GM18870 (cell line): ENCODE measurements around the gene RNF149.
"Not testable (repeated sequence)": the region's sequence is repeated elsewhere in the genome, so short reads cannot be mapped to it uniquely, and the experiment has no call there.

Experiments
- ATAC-seq: cut with Tn5 transposase; IDR thresholded peaks from one replicate; pipeline ENCODE4 v1.9.1; 2021; ENCODE audit warnings: moderate library complexity; ENCODE audit not compliant: unreplicated experiment

The RNF149 gene, protein sequence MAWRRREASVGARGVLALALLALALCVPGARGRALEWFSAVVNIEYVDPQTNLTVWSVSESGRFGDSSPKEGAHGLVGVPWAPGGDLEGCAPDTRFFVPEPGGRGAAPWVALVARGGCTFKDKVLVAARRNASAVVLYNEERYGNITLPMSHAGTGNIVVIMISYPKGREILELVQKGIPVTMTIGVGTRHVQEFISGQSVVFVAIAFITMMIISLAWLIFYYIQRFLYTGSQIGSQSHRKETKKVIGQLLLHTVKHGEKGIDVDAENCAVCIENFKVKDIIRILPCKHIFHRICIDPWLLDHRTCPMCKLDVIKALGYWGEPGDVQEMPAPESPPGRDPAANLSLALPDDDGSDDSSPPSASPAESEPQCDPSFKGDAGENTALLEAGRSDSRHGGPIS

DNA sequence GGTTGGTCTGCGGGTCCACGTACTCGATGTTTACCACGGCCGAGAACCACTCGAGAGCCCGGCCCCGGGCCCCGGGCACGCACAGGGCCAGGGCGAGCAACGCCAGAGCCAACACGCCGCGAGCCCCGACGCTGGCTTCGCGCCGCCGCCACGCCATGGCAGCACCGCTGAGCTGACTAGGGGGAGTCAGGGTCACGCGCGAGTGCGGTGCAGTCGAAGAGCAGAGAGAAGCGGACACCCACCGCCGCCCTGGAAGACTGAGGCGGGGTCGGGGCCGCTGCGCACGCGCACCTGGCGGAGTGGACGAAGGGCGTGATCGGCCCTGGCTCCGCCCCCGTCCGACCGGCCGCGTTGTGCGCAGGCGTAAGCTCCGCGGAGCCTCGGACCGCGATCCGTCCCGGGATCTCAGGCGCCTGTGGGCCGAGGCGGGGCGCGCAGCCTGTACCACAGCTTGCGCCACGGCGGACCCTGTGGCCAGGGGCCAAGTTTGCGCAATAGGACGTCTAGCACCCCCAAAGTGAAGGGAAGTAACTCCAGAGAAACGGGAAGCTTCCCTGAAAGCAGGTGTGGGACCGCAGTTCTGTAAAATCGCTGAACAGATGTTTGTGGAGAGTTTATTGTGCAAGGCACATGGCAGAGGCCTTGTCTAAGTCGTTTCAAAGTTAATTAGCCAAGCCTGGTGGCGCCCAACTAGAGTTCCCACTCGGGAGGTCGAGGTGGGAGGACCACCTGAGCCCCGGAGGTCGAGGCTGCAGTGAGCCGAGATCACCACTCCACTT lies at the start of gene RNF149:
Gene RNF149, minus strand, starts transcription at position 270 of the 779 bp plus-strand sequence. Its CDS starts 113 bp downstream, at position 157.
- peak; percentile 30 for ATAC-seq

DNA sequence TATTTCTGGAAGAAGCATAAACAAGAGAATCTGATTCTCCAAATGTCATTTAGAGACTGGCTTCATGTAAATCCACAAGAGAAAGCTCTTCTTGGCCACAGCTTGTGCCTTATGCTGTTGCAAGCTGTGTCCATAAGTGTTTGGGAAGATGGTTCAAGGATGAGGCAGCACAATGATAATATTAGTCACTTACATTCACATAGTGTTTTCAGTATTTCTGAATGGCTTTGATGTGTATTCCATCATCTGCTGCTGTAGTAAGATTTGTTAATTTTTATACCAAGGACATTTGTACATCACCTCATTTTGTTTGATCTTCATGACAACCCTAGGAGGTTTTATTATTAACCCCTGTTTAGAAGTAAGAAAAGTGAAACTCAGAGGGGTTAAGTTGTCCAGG lies 48.9 kb upstream of the RNF149 start:
- no peak for ATAC-seq

DNA sequence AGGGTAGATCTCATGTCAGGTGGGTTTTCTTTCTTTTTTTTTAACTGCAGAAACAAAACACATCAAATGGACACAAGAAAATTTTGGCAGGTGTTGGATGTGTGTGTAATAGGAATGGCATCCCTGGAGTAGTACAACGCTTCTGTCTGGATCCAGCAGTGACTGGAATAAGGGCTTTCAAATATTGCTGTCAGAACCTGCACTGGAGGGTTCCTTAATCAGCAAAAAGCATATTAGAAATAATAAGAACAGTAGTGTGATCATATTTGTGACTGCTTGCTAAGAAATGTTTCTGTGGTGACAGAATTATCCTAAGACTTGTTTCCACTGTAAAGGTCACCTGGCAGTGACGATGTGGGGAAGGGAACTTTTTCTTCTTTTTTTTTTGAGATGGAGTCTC lies 48.0 kb upstream of the RNF149 start:
- ATAC-seq = no peak

DNA sequence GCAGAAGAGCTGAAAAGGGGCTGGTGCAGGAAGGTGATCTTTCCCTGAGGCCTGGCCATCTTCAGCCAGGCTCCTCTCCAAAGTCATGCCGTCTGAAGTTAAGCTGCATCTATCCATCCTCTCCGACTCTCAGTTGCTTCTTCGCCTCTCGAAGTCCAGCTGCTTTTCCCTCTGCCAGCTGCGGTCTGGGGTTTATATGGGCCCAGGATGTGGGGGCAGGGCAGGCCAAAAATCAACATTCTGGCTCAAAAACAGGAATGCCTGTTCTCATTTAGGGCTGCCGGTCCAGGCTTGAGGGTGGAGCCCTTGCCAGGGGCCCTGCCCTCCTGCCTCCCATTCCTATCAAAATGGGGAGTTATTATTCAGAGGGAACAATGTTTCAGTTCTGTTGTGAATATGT lies 47.6 kb upstream of the RNF149 start:
- no peak for ATAC-seq

DNA sequence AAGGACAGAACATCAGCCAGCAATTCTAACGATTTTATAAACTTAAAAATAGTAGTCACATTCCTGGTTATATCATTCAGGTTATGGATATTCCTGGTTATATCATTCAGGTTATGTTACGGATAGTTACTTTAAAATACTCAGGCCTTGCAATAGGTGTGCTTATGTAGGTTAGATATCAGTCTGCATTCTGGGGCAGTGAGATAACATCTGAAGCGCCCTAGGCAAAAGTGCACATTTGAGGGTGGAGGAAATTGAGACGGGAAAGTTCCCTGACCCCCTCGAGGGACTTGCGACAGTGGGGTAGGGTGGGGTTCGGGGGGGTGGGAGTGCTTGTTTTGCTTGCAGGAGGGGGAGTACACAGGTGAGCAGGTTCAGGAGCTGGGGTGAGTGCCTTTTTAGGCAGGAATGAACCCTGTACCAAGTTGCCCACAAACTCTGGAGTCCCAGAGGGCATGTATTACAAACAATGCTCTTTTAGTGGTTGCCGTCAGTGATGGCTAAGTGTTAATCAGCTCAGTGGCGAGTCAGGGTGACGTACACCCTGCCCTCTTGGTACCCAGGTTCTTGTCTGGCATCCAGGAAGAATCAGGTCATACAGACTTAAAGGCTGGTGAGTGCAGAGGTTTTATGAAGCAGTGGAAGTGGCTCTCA lies 47.0 kb upstream of the RNF149 start:
- no peak for ATAC-seq

DNA sequence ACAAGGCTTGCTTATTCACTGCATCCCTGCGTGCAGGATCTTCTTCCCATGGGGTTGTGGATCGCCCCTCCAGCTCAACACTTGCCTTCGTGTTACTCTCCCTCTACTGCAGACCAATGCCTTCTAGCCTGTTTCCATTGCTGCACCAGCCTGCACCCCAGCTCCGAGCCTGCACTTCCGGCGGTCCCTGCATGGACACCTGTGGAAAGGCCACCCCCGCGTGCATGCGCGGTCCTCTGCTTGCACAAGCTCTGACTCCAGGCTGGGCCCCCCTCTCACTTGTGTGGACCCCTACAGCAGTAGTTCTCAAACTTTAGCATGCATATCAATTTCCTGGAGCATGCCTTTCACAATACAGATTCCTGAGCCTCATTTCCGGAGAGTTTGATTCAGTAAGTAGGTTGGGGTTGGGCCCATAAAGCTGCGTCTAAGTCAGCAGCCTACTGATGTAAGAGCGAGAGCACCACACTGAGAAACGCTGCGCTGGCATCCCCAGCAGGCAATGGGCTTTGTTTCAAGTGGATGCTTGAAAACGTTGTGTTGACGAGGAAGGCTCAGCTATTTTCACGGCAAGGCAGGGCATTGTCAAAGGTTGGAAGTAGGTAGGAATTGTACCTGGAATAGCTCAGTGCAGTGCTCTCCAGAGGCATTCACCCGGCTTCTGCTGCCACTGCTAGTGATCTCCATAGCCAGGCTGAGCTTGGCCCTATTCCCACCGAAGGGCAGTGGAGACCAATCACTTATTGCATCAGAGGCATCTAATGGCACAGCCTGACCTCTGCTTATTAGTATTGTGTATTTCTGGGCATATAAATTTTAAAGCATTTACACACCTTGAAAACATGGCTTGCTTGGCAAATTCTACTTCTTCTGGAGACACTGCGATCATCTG lies 46.2 kb upstream of the RNF149 start:
- no peak for ATAC-seq

DNA sequence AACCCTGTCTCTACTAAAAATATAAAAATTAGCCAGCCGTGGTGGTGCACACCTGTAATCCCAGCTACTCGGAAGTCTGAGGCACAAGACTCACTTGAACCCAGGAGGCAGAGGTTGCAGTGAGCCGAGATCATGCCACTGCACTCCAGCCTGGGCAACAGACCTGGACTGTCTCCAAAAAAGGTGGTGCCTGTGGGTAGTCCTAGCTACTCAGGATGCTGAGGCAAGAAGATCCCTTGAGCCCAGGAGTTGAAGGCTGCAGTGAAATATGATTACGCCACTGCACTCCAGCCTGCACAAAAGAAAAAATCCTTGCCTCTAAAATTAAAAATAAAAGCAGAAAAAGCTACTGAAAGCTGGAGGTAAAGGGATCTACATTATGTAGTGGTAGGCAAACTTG lies 44.1 kb upstream of the RNF149 start:
- not testable (repeated sequence) for ATAC-seq

DNA sequence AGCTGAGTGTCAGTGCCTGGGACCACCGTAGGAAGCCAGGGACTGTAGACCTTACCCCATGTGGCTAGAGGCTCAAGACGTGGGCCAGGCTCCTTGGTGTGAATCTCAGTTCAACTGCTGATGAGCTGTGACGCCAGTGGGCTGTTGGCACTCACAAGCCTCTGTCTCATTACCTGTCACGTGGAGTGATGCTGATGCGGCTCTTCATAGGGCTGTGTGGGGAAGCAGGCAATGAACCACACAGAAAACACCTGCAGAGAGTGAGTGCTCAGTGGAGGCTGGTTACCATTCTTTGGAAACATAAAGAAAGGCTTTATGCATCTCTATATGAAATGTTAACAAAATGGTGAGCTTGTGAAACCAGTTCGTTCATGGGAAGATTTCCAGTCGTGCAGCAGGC lies 42.7 kb upstream of the RNF149 start:
- ATAC-seq = no peak

DNA sequence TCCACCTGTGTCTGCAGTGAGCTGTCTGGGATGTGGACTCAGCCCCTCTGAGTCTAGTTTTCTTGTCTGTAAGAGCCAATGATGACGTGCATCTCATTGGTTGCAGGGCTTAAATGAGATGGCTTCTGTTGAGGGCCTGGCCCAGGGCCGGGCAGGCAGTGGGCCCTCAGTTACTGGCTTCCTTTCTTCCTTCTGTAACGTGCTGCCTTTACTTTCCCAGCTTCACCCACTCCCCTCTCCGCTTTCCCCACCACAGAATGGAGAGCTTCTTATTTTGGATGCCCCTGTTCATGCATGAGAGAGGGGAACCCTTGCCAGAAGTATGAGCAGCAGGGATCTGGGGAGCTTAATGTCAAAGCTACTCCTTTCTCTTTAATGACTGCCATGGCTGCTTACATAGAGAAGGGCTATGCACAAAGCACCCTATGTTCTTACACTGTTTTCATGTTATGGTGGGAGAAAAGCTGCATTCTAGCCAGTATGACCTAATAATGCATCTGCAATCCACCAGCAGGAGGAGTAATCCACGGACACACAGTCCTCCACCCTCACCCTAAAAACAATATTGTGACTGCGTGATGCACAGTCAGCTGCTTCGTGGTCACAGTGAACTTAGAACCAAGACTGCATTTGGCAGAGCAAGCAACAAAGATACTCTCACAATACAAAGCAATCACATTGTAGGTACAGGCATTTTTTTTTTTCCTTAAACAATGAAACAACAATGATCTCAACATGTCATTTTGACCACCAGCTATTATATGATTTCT lies 41.6 kb upstream of the RNF149 start:
- ATAC-seq = no peak

DNA sequence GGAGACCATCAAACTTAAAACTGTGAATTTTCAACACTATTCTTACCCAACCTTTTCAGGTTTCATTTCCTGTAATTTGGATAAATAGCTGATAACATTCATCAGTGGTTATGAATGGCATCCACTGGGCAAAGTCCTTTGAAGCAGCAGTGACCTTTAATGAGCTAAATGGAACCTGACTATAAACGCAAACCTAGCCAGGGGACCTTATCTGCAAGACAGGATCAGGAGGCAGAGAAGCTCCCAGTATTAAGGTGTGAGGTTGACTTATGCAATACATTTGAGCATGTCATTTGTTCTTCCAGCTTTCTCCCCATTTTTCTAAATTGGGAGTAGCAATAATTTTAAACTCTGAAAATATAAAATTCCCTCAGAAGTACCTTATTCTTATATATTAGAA lies 40.4 kb upstream of the RNF149 start:
- ATAC-seq = no peak

DNA sequence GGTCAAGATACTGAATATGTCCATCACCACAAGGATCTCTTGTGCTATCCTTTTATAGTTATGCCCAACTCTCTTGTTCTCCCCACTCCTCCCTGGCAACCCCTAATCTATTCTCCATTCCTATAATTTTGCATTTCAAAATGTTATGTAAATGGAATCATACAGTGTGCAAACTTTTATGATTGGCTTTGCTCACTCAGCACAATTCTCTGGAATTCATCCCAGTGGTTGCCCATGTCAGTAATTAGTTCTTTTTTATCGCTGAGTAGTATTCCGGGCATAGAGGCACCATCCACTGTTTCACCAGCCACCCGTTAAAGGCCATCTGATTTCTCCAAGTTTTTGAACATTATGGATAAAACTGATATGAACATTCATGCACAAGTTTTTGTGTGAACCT lies 38.4 kb upstream of the RNF149 start:
- no peak for ATAC-seq

DNA sequence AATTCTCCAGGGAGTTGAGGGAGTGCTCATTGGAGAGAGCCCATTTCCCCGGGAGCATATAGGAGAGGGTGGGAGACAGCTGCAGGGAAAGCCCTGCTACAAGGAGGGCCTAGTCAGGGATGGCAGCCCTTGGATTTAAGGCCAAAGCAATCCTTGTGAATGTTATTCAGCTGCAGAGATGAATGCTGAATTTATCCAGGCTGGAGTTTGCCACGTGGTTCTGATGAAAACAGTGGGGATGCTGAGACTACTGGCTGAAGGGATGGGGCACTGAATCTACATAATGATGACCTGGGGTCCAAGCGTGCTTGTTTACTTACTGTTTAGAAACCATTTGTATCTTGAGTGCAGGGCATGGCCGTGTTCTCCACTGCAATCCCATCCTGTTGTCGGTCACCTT lies 35.6 kb upstream of the RNF149 start:
- no peak for ATAC-seq

DNA sequence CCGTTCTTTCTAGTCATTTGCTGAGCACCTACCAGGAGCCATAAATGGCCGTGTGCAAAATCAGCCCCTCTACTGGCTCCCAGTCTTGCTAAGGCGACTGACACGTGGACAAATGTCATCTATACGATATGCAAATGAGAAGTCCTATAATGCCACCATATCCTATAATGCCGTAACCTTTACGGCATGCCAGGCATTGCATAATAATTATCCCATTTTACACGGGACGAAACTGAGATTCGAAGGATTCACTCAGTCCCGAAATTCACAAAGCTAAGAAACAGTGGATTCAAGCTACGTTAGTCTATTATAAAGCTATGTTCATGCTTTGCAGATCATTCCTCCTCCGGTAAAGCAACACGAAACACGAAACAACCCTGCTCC lies 34.1 kb upstream of the RNF149 start:
- ATAC-seq = no peak

DNA sequence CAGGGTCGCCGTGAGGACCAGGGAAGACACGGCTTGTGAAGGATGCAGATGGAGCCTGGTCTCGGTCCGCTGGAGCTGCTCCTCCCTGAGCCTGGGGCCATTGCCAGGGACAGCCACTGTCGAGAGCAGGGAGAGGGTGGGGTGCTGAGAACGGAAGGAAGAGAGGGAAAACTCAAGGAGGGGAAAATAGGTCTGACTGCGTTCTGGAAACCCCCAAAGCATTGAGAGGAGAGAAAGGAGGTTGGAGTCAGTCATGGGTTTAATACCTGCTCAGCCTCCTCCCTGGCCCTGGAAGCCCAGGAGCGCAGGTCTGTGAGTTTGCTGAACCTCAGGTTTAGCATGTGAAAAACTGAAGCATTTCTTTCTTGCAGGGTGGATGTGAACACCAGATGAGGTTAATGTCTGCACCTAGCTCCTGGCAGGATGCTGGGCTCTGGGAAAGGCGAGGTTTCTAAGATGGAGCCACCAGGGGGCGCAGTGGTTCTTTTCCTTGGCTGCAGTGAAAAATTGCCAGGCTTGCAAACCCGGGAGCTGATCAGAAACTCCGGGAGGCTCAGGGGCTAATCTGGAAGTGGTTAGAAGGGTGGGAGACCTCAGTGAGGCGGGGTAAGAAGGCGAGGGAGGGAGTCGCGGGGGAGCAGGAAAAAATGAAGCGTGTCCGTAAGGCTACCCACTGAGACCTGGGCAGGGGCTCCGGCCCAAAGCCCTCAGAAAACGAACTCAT lies 33.6 kb upstream of the RNF149 start:
- no peak for ATAC-seq

DNA sequence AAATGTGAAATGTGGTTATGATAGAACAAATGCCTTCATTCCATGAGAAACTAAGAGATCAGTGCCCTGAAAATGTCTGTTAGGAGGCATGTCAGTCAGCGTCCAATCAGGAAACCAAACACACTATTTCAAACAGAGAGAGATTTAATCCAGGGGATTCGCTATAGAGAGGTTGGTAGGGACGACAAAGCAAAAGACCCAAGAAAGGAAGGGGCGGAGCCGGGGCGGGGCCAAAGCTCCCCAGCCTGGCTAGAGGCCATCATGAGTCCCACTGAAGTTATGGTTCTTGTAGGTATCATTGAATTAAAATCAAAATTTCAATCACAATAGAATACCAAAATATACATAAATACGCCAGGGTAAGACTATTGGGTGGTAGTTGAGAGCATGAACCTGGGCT lies 32.9 kb upstream of the RNF149 start:
- ATAC-seq = no peak

DNA sequence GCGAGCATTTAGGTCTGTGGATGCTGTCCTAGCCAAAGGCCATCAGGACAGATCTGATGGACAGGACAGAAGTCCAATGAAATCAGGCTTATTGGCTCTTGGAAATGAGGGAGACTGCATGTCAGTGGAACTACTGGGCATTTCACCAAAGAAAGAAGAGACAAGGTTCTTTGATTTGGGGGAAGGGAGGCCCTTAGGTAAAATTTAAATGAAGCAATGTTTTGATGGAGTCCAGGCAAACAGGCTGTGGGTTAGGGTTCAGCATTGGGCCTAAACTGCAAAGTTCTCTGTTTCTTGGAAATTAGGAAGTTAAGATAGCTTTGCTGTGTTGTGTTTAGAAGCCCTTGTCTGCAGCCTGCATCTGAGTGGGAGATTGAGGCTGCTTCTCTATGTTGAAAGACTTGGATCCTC lies 31.6 kb upstream of the RNF149 start:
- no peak for ATAC-seq

DNA sequence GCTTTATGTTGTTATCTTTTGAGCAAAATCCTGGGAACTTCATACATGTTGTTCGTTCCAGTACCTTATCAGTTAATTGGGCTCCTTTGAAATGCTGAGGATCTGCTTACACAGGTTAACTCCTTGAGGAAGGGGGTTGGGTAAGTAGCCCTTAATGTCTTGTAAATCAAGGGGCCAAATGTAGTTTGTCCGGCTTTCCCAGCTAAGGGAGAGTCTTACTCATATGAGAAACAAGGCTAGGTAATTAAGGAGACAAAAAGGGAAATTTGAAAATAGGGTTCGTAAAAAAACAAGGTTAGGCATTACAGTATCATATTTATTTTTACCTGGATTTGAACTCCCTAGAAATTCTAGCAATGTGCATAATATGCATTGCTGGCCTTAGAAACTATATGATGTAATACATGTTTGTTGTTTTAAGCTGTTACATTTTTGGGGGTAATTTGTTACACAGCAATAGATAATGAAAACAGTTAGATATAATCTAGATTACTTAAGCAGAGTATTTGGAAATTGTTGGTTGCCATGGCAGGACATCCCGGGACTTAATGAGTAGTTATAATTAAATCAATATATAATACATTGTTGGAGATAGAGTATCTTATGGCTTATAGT lies 30.9 kb upstream of the RNF149 start:
- no peak for ATAC-seq

DNA sequence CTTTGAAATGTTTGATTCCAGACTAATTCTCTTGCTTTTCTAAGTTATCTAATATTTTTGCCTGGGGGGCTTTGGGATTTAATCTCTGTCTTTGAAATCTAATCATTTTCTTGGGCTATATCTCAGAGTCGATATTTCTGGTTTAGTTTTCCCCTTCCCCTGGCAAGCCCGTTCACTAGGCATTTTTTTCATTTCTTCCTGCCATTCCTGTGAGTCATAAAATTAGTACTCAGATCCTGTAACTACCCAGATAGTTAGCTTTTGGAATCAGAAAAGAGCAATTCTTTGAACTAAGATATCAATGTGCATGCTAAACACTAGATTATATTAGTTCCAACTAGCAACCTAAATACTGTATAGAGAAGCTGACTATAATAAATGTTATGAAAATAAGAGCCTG lies 29.4 kb upstream of the RNF149 start:
- no peak for ATAC-seq
